ENCODE measurements around the gene PRKCE.

The PRKCE gene

DNA sequence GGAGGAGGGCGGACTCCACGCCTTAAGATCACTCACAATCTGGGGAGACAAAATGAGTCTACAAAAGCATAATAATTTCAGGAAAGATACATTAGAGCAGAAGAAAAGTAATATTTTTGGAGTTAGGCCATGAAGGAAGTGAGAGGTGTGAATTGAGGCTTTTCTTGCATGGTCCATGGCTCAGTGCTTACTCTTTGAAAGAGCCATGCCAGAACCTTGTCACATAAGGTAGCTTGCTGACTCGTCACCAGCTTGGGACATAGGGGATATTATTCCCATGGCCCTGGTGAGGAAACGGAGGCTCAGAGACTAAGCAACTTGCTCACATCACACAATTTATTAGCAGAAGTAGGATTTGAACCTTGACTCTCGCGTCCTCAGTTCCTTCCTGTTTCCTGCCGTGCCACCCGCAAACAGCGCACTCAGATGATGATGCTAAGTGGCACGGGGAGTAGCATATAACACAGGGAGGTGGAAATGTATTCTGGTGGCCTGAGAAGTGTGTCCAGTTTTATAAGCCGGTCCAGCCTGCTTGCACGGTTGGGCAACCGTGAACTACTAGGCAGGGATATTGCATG lies 333.5 kb downstream of the PRKCE start:
- Histone ChIP-seq H3K36me3 (ENCODE audit: control insufficient read depth in 2 of 2, insufficient read depth in 2 of 2, low read length in 2 of 2) (no peaks in the 10 kb centered on the region), H3K9ac (ENCODE audit: low read depth in 1 of 2, low read length in 2 of 2) (no peak overlapping the region), H3K27ac (ENCODE audit: low read depth in 2 of 2, low read length in 2 of 2) (no peak overlapping the region), H3K4me1 (ENCODE audit: control insufficient read depth in 2 of 2, insufficient read depth in 2 of 2, low read length in 2 of 2) (peaks cover 5 to 8% of the 10 kb centered on the region in 2 donors), H3K4me3 (ENCODE audit: low read length in 2 of 2) (no peak overlapping the region), H3K9me3 (ENCODE audit: control insufficient read depth in 2 of 2, low read length in 2 of 2) (no peaks in the 10 kb centered on the region), H3K27me3 (ENCODE audit: control insufficient read depth in 2 of 2, insufficient read depth in 2 of 2, low read length in 2 of 2) (no peaks in the 10 kb centered on the region)

DNA sequence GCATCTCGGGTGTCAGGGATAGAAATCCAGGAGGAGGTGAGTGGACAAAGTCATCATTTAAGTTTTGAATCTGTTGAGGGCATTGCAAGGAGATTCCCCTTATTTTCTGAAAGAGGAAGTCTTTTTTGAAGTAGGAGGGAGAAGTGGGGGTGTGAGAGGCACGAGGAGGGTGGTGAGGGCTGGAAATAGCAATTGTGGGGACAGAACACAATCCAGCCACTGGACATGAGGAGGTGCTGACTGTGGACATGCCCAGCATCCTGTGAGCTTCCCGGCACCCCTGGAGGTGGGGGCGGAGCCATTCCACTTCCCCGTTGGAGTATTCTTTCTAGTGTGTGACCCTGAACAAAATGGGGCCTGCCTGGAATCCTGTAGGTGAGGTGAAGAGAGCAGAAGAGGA lies 335.0 kb downstream of the PRKCE start:
- Histone ChIP-seq H3K27ac (ENCODE audit: low read depth in 2 of 2, low read length in 2 of 2) (no peak overlapping the region), H3K4me3 (ENCODE audit: low read length in 2 of 2) (no peak overlapping the region)

DNA sequence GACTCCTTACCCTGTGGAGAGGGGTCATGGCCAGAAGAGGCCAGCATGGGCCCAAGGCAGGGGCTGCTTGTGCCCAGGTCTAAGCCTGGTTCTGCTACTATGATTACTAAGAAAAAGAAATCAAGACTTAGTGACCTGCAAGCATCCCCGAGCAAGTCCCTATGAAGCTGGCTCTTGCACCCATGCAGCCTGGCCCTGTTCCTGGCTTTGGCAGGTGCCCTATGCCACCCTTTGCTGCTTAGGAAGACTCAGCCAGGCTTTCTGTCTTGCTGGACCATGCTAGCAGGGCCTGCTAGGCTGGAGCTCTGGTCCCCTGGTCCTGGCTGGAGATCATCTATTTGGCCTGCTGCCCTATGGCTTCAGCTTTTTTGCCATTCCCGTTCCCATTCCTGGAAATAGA lies 336.4 kb downstream of the PRKCE start:
- no peaks in the 10 kb centered on the region for H3K36me3 ChIP-seq (ENCODE audit: control insufficient read depth in 2 of 2, insufficient read depth in 2 of 2, low read length in 2 of 2)
- peaks cover 15 to 25% of the 10 kb centered on the region in 2 donors for H3K4me1 ChIP-seq (ENCODE audit: control insufficient read depth in 2 of 2, insufficient read depth in 2 of 2, low read length in 2 of 2)
- no peak overlapping the region for H3K4me3 ChIP-seq (ENCODE audit: low read length in 2 of 2)
- H3K9me3 ChIP-seq (ENCODE audit: control insufficient read depth in 2 of 2, low read length in 2 of 2): no peaks in the 10 kb centered on the region
- H3K9ac ChIP-seq (ENCODE audit: low read depth in 1 of 2, low read length in 2 of 2): no peak overlapping the region
- no peaks in the 10 kb centered on the region for H3K27me3 ChIP-seq (ENCODE audit: control insufficient read depth in 2 of 2, insufficient read depth in 2 of 2, low read length in 2 of 2)
- no peak overlapping the region for H3K27ac ChIP-seq (ENCODE audit: low read depth in 2 of 2, low read length in 2 of 2)

More for the DNA sequence above, 335.0 kb downstream of the PRKCE start:
- H3K27me3 ChIP-seq (ENCODE audit: control insufficient read depth in 2 of 2, insufficient read depth in 2 of 2, low read length in 2 of 2): no peaks in the 10 kb centered on the region
- H3K9ac ChIP-seq (ENCODE audit: low read depth in 1 of 2, low read length in 2 of 2): no peak overlapping the region
- peaks cover 5 to 12% of the 10 kb centered on the region in 2 donors for H3K4me1 ChIP-seq (ENCODE audit: control insufficient read depth in 2 of 2, insufficient read depth in 2 of 2, low read length in 2 of 2)
- no peaks in the 10 kb centered on the region for H3K9me3 ChIP-seq (ENCODE audit: control insufficient read depth in 2 of 2, low read length in 2 of 2)
- H3K36me3 ChIP-seq (ENCODE audit: control insufficient read depth in 2 of 2, insufficient read depth in 2 of 2, low read length in 2 of 2): no peaks in the 10 kb centered on the region

DNA sequence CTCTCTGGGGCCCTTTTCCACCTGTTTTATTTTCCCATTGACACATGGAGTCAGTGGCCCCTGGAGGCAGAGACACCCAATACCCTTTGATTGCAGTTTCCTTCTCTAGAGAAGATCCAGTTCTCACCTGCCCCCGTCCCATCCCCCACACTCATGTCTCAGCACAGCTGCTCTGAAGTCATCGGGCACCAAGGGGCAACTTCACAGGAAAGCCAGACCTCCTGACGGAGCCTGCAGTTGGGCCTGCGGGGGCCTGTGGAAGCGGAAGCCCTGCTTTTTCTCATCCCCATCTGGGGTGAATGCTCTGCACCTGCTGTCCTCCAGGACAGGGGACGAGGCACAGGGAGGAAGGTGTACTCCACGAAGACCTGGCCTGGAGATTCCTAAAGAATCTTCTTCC lies 337.4 kb downstream of the PRKCE start:
- Histone ChIP-seq H3K27ac (ENCODE audit: low read depth in 2 of 2, low read length in 2 of 2) (no peak overlapping the region), H3K36me3 (ENCODE audit: control insufficient read depth in 2 of 2, insufficient read depth in 2 of 2, low read length in 2 of 2) (no peaks in the 10 kb centered on the region), H3K9ac (ENCODE audit: low read depth in 1 of 2, low read length in 2 of 2) (no peak overlapping the region), H3K4me1 (ENCODE audit: control insufficient read depth in 2 of 2, insufficient read depth in 2 of 2, low read length in 2 of 2) (peaks cover 24 to 35% of the 10 kb centered on the region in 2 donors), H3K9me3 (ENCODE audit: control insufficient read depth in 2 of 2, low read length in 2 of 2) (no peaks in the 10 kb centered on the region), H3K4me3 (ENCODE audit: low read length in 2 of 2) (no peak overlapping the region), H3K27me3 (ENCODE audit: control insufficient read depth in 2 of 2, insufficient read depth in 2 of 2, low read length in 2 of 2) (no peaks in the 10 kb centered on the region)

DNA sequence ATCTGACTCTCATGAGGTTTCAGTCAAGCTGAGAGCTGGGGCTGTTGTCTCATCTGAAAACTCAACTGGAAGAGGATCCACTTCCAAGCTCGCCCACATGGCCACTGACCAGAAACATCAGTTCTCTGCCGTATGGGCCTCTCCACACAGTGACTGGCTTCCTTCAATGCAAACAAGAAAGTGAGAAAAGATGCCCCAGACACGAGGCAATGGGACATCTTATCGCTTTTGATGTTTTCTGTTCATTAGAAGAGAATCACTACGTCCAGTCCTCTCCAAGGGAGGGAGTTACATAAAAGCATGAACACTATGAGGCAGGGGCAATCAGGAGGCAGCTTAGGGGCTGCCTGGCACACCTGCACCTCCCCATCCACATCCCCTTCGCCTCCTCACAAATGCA lies 338.7 kb downstream of the PRKCE start:
- Histone ChIP-seq H3K27ac (ENCODE audit: low read depth in 2 of 2, low read length in 2 of 2) (no peak overlapping the region), H3K9me3 (ENCODE audit: control insufficient read depth in 2 of 2, low read length in 2 of 2) (no peaks in the 10 kb centered on the region), H3K27me3 (ENCODE audit: control insufficient read depth in 2 of 2, insufficient read depth in 2 of 2, low read length in 2 of 2) (no peaks in the 10 kb centered on the region), H3K9ac (ENCODE audit: low read depth in 1 of 2, low read length in 2 of 2) (no peak overlapping the region), H3K36me3 (ENCODE audit: control insufficient read depth in 2 of 2, insufficient read depth in 2 of 2, low read length in 2 of 2) (no peaks in the 10 kb centered on the region), H3K4me1 (ENCODE audit: control insufficient read depth in 2 of 2, insufficient read depth in 2 of 2, low read length in 2 of 2) (peaks cover 24 to 35% of the 10 kb centered on the region in 2 donors), H3K4me3 (ENCODE audit: low read length in 2 of 2) (no peak overlapping the region)

DNA sequence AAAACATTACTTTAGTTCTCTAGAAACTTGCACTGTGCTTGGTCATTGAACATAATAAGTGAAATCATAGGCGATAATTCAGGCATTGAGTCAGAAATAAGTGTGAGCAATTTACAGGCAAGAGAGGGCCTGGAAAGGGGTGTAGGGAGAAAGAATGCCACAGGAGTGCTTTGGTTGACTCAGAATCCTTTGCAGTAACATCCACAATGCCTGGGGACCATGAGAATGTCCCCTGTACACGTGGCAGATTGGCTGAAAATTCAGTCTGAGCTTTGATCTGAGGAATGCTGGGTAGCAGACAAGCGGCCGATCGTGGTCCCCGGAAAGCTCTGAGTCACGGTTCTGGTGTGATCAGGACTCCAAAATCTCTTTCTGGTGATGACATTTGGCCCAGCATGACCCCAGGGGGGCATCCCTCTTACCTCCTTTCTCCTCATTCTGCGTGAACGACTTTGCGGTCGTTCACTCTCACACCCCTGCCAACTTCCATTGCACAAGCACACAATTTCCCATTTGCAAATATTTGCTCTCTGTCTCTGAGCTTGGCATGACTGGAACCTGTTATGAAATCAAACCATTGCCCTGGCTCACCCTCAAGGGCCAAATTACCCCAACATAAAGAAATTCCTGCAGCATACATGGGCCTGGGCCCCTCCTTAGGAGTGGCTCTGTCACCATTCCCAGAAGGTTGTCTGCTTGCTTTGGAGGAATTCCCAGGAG lies 340.7 kb downstream of the PRKCE start:
- Histone ChIP-seq H3K36me3 (ENCODE audit: control insufficient read depth in 2 of 2, insufficient read depth in 2 of 2, low read length in 2 of 2) (no peaks in the 10 kb centered on the region), H3K9me3 (ENCODE audit: control insufficient read depth in 2 of 2, low read length in 2 of 2) (no peaks in the 10 kb centered on the region), H3K9ac (ENCODE audit: low read depth in 1 of 2, low read length in 2 of 2) (peak overlapping the region; percentile 26 to 27), H3K4me1 (ENCODE audit: control insufficient read depth in 2 of 2, insufficient read depth in 2 of 2, low read length in 2 of 2) (peaks cover 24 to 35% of the 10 kb centered on the region in 2 donors), H3K4me3 (ENCODE audit: low read length in 2 of 2) (peak overlapping the region; percentile 5 to 51), H3K27me3 (ENCODE audit: control insufficient read depth in 2 of 2, insufficient read depth in 2 of 2, low read length in 2 of 2) (no peaks in the 10 kb centered on the region), H3K27ac (ENCODE audit: low read depth in 2 of 2, low read length in 2 of 2) (peak overlapping the region; percentile 67 to 80)

DNA sequence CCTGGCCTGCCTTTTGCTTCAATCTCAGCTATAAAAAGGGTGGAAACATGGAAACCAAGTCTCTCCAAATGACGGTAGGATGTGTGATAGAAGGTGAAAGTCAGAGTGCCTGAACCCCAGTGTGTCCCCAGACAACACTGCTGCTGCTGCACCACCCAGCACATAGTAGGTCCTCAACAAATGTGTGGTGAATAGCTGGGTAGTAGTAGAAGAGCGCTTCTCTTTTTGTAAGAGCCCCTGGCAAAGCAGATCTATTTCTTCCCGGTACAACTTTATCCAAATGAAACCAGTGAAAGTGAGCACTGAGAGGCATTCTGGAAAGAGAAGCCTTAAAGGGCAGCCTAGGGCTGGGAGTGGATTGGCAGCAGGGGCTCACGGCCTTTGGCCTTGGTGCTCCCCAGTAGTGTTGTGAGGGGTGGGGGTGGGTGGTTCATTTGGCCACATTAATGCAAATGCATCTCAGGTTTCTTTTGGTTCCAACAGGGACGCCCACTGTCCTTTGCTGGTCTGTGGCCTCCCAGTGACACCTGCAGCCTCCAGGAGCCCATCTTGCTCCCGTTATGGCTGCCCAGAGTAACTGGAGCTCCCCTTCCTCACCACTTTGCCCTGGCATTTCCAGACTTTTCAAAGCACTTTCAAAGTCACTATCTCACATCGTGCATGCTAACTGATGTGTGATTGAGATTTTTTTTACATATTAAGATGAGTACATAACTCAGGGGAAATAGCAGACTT lies 341.4 kb downstream of the PRKCE start:
- peak overlapping the region; percentile 24 to 51 for H3K4me3 ChIP-seq (ENCODE audit: low read length in 2 of 2)
- H3K9ac ChIP-seq (ENCODE audit: low read depth in 1 of 2, low read length in 2 of 2): peak overlapping the region; percentile 26 to 30
- H3K4me1 ChIP-seq (ENCODE audit: control insufficient read depth in 2 of 2, insufficient read depth in 2 of 2, low read length in 2 of 2): peaks cover 22 to 35% of the 10 kb centered on the region in 2 donors
- no peaks in the 10 kb centered on the region for H3K27me3 ChIP-seq (ENCODE audit: control insufficient read depth in 2 of 2, insufficient read depth in 2 of 2, low read length in 2 of 2)
- no peaks in the 10 kb centered on the region for H3K36me3 ChIP-seq (ENCODE audit: control insufficient read depth in 2 of 2, insufficient read depth in 2 of 2, low read length in 2 of 2)
- no peaks in the 10 kb centered on the region for H3K9me3 ChIP-seq (ENCODE audit: control insufficient read depth in 2 of 2, low read length in 2 of 2)
- H3K27ac ChIP-seq (ENCODE audit: low read depth in 2 of 2, low read length in 2 of 2): peak overlapping the region; percentile 67 to 80

DNA sequence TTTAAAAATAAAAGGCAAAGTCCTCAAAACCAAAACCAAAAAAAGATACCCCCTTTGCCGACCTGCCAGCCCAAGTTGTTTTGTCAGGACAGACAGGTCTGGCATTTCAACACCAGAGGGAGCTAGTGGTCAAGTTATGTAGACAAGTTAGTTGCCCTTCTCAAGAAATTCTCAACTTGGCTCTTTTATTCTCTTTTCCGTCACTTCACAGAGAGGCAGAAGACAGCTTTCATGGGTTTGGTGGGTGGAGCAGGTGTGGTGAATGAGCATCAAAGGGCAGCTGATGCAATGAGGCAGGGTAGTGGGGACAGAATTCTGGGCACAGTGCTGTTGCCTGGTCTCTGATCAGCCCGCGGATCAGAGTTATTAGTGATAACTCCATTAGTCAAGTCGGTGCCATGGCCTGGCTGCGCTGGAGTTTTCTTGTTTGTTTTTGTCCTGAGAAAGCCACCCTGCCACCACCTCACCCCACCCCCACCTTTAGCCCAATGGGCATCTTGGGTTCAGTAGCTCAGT lies 342.1 kb downstream of the PRKCE start:
- H3K27ac ChIP-seq (ENCODE audit: low read depth in 2 of 2, low read length in 2 of 2): no peak overlapping the region
- no peaks in the 10 kb centered on the region for H3K9me3 ChIP-seq (ENCODE audit: control insufficient read depth in 2 of 2, low read length in 2 of 2)
- no peaks in the 10 kb centered on the region for H3K36me3 ChIP-seq (ENCODE audit: control insufficient read depth in 2 of 2, insufficient read depth in 2 of 2, low read length in 2 of 2)
- no peak overlapping the region for H3K9ac ChIP-seq (ENCODE audit: low read depth in 1 of 2, low read length in 2 of 2)
- peaks cover 19 to 28% of the 10 kb centered on the region in 2 donors for H3K4me1 ChIP-seq (ENCODE audit: control insufficient read depth in 2 of 2, insufficient read depth in 2 of 2, low read length in 2 of 2)
- H3K27me3 ChIP-seq (ENCODE audit: control insufficient read depth in 2 of 2, insufficient read depth in 2 of 2, low read length in 2 of 2): no peaks in the 10 kb centered on the region
- no peak overlapping the region for H3K4me3 ChIP-seq (ENCODE audit: low read length in 2 of 2)

DNA sequence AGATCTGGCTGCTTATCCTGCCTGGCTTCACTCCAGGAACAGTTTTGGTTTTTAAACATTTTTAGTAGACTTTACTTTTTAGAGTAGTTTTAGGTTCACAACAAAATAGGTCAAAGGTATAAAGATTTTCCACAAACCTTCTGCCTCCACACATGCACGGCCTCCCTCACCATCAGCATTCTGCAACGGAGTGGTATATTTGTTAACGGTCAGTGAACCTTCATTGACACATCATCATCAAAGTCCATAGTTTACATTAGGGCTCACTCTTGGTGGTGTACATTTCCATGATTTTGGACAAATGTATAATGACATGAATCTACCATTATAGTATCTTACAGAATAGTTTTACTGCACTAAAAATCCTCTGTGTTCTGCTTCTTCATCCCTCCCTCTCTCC lies 342.6 kb downstream of the PRKCE start:
- H3K36me3 ChIP-seq (ENCODE audit: control insufficient read depth in 2 of 2, insufficient read depth in 2 of 2, low read length in 2 of 2): no peaks in the 10 kb centered on the region
- no peak overlapping the region for H3K9ac ChIP-seq (ENCODE audit: low read depth in 1 of 2, low read length in 2 of 2)
- H3K27me3 ChIP-seq (ENCODE audit: control insufficient read depth in 2 of 2, insufficient read depth in 2 of 2, low read length in 2 of 2): no peaks in the 10 kb centered on the region
- peaks cover 19 to 27% of the 10 kb centered on the region in 2 donors for H3K4me1 ChIP-seq (ENCODE audit: control insufficient read depth in 2 of 2, insufficient read depth in 2 of 2, low read length in 2 of 2)
- H3K4me3 ChIP-seq (ENCODE audit: low read length in 2 of 2): no peak overlapping the region
- no peak overlapping the region for H3K27ac ChIP-seq (ENCODE audit: low read depth in 2 of 2, low read length in 2 of 2)
- H3K9me3 ChIP-seq (ENCODE audit: control insufficient read depth in 2 of 2, low read length in 2 of 2): no peaks in the 10 kb centered on the region

DNA sequence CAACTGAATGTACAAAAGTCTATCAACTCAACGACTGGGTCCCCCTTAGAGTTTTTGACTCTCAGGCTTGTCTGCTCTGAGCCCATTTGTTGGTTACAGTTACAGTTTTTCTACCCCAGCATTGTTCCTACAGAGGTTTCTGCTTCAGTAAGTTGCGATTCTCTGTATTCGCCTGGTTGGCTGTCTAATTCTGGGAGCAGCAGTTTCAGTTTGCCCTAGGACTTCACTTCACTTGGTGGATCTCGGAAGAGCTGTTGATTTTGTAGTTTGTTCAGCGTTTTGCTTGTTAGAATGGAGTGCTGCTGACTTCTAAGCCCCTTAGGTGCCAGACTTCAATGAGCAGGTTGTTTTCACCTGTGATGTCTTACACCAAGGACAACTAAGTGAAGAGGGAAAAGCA lies 349.2 kb downstream of the PRKCE start:
- Histone ChIP-seq H3K27ac (ENCODE audit: low read depth in 2 of 2, low read length in 2 of 2) (no peak overlapping the region), H3K4me3 (ENCODE audit: low read length in 2 of 2) (no peak overlapping the region), H3K9ac (ENCODE audit: low read depth in 1 of 2, low read length in 2 of 2) (no peak overlapping the region), H3K27me3 (ENCODE audit: control insufficient read depth in 2 of 2, insufficient read depth in 2 of 2, low read length in 2 of 2) (no peaks in the 10 kb centered on the region), H3K9me3 (ENCODE audit: control insufficient read depth in 2 of 2, low read length in 2 of 2) (no peaks in the 10 kb centered on the region), H3K36me3 (ENCODE audit: control insufficient read depth in 2 of 2, insufficient read depth in 2 of 2, low read length in 2 of 2) (peaks cover 4 to 9% of the 10 kb centered on the region in 2 donors), H3K4me1 (ENCODE audit: control insufficient read depth in 2 of 2, insufficient read depth in 2 of 2, low read length in 2 of 2) (peaks cover 0 to 6% of the 10 kb centered on the region in 2 donors)
